GM19395 (cell line): Measurements from ENCODE around the gene TICAM1.

Experiments
- ATAC-seq: cut with Tn5 transposase; IDR thresholded peaks from one replicate; pipeline ENCODE4 v1.9.1; 2021; ENCODE audit warnings: mild to moderate bottlenecking, moderate library complexity; ENCODE audit not compliant: unreplicated experiment

The TICAM1 gene

DNA sequence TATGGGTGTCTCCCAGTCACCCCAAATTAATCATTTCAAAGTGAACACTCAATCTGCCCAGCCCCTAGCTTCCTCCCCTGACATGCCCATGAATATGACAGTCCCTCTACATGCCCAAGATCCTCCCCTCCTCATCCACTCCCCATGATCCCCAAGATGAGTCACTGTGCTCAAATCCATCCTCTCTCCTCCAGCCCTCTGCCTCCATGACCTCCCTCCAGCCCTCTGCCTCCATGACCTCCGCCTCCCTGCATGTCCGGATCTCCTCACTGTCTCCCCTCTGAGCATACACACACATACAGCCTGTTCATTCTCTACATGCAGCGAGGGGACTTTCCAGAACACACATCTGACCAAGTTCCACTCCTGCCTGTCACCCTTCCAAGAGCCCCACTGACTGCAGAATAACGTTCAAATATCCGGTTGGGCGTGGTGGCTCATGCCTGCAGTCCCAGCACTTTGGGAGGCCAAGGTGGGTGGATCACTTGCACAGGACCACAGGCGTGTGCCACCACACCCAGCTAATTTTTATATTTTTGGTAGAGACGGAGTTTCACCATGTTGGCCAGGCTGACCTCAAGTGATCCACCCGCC, 58.4 kb downstream of the TICAM1 start:
- ATAC-seq = no peak

DNA sequence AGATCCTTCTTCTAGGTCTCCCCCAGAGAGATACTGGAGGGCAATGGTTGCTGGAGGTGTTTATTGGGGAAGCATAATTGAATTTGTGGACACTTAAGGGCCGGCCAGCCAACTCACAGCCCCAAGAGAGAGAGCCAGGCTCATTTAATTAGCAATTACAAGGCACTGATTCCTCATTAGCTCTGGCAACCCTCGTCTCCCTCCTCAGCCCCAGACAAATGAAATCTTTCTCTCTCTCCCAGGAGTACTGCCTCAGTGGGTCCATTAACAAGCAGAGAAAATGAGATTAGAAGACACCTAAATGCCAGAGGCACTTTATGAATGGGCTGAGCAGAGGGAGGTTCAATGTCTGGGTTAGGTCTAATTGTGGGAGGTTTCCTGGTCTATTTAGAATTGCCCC, 58.9 kb downstream of the TICAM1 start:
- no peak for ATAC-seq

DNA sequence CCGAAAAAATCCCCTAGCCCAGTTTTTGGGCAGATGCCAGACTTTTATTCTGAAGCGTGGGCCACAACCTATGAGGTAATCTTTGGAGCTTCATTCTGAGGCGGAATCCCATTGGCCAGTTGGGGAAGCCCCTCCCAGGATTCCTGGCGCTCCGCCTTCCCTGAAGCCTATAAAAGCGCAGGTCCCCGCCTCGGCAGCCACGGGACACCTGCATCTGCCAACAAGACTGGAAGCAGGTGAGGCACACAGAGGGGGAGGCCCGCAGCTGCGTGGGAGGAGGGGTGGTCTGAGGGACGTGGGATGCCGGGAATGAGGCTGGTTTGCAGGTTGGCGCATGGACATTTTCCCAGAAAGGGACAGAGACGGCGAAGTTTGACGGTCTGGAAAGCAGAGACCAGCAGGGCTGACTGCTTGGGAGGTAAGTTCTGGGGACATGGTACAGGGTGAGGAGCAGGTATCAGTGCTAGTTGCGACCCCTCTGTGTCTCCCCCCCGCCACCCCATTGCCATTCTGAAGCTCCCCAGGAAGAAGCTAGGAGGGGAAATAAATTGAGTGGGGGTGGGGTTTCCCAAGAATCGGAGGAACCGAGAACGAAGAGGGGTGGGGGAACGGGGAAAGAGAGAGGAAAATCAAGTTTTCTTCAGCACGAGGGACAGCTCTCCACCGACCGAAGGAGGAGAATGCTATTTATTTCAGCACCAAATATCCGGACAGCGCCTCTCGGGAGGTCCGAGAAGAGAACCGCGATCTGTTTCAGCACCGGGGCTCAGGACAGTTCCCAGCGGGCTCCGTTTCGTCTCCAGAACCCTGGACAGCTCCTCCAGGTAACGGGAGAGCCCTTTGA, 62.4 kb downstream of the TICAM1 start:
- no peak for ATAC-seq
